Cardiac fibroblast (primary cell): Measurements from ENCODE around the gene SLC9A5.

Experiments used
- DNase-seq, 2 donors: peaks; one replicate each; pipeline versions ENCODE4 v3.0.0 to v3.0.0-alpha.2; 2010; ENCODE audit warnings: low read depth in 2 of 2
- H3K4me3 ChIP-seq, 2 donors: replicated peaks in 1 of 2; 1 replicate in 1 of 2; 2 replicates in 1 of 2; pipeline ENCODE4 v1.5.1; 2011; ENCODE audit warnings: low read depth in 2 of 2, low read length in 2 of 2, mild to moderate bottlenecking in 2 of 2, moderate library complexity in 1 of 2
- CTCF ChIP-seq: IDR thresholded peaks from one replicate; pipeline ENCODE4 v1.5.1; 2011; ENCODE audit warnings: low read depth, mild to moderate bottlenecking, low read length, inconsistent platforms

Gene SLC9A5

GRCh38 chr16:67208154-67208896, 40.5 kb upstream of the SLC9A5 start:
- no peak for DNase-seq
- no peak overlapping the region for H3K4me3 ChIP-seq
- no peak for TF ChIP-seq CTCF

- TF ChIP-seq CTCF: no peak
These were observed 39.2 kb upstream of the SLC9A5 start for GRCh38 chr16:67209565-67209964.

GRCh38 chr16:67210069-67210937, 38.5 kb upstream of the SLC9A5 start:
- no peak for TF ChIP-seq CTCF
- no peak for DNase-seq

More at GRCh38 chr16:67209565-67209964, 39.2 kb upstream of the SLC9A5 start:
- no peak overlapping the region for H3K4me3 ChIP-seq
- DNase-seq: no peak

GRCh38 chr16:67211674-67212073, 37.1 kb upstream of the SLC9A5 start:
- no peak overlapping the region for H3K4me3 ChIP-seq
- no peak for TF ChIP-seq CTCF
- DNase-seq: no peak

More at GRCh38 chr16:67210069-67210937, 38.5 kb upstream of the SLC9A5 start:
- no peak overlapping the region for H3K4me3 ChIP-seq

GRCh38 chr16:67212766-67213165, 36.0 kb upstream of the SLC9A5 start:
- no peak for DNase-seq
- no peak for TF ChIP-seq CTCF
- H3K4me3 ChIP-seq: no peak overlapping the region

GRCh38 chr16:67213197-67214019, 35.4 kb upstream of the SLC9A5 start:
- TF ChIP-seq CTCF: no peak
- DNase-seq: no peak
- no peak overlapping the region for H3K4me3 ChIP-seq
